PFSK-1 (cell line): ENCODE data around the gene BRICD5.

Source experiments
- POLR2AphosphoS5 ChIP-seq: IDR thresholded peaks from 2 replicates; pipeline ENCODE4 v1.6.1; 2012; ENCODE audit warnings: low read depth, mild to moderate bottlenecking, control low read depth, low read length, moderate library complexity
- REST ChIP-seq, 2 experiments: IDR thresholded peaks; 2 replicates each; pipeline versions ENCODE4 v1.6.1 to v1.8.0; 2011 to 2012; ENCODE audit warnings: low read depth in 2 of 2, low read length in 2 of 2, control low read depth in 1 of 2, inconsistent platforms in 1 of 2, mild to moderate bottlenecking in 1 of 2, moderate library complexity in 1 of 2; ENCODE audit not compliant: insufficient read depth in 1 of 2
- SIN3A ChIP-seq: IDR thresholded peaks from 2 replicates; pipeline ENCODE4 v1.6.1; 2012; ENCODE audit warnings: mild to moderate bottlenecking, low read length, moderate library complexity, borderline replicate concordance; ENCODE audit not compliant: insufficient read depth

- TF ChIP-seq POLR2AphosphoS5 (no peak), REST (IDR thresholded peaks at IDR 0.05; ENCODE audit: insufficient read depth in 1 of 2, low read depth in 2 of 2, low read length in 2 of 2) (no peak), SIN3A (no peak)
Measured at GRCh38 chr16:2244926-2245795, 34.5 kb upstream of the BRICD5 start.
